ENCODE data around the gene ZNF532. TPM values are rescaled to one million over a fixed set of nuclear protein-coding genes. Genes with fewer than 3 reads are reported as not detected.

Gene ZNF532
- total RNA-seq, 3 donors from 2014 or later, result 55.5 to 71.7 (median 62.3) TPM

- Histone ChIP-seq H3K4me1 (no peaks in the 10 kb centered on the region), H3K27ac (peak overlapping the region; percentile 63 to 83), H3K9me3 (no peaks in the 10 kb centered on the region), H3K27me3 (no peaks in the 10 kb centered on the region), H3K4me3 (peak overlapping the region in 1 of 3 donors; percentile 28), H3K36me3 (no peaks in the 10 kb centered on the region)
- no peak for DNase-seq (ENCODE audit: low spot score in 2 of 2)
- intact Hi-C loops (cut with DNase I; ENCODE audit: low total_unique reads), result no loop called here
- TF ChIP-seq CTCF (IDR thresholded peaks at IDR 0.05) (no peak), POLR2A (IDR thresholded peaks at IDR 0.05) (no peak), POLR2AphosphoS5 (IDR thresholded peaks at IDR 0.05) (no peak)
These were observed 133.2 kb downstream of the ZNF532 start for GRCh38 chr18:58997811-58998337.

- Histone ChIP-seq H3K9me3 (no peaks in the 10 kb centered on the region), H3K4me3 (peak overlapping the region in 1 of 3 donors; percentile 46), H3K27ac (peak overlapping the region; percentile 63 to 83), H3K27me3 (no peaks in the 10 kb centered on the region), H3K4me1 (no peaks in the 10 kb centered on the region), H3K36me3 (no peaks in the 10 kb centered on the region)
- TF ChIP-seq POLR2A (IDR thresholded peaks at IDR 0.05) (no peak), CTCF (IDR thresholded peaks at IDR 0.05) (peak in 2 of 3 donors; percentile 13 to 21), POLR2AphosphoS5 (IDR thresholded peaks at IDR 0.05) (peak in 1 of 3 donors; percentile 24)
- intact Hi-C loops (cut with DNase I; ENCODE audit: low total_unique reads), result no loop called here
- DNase-seq (ENCODE audit: low spot score in 2 of 2), result peak in 1 of 2 donors; percentile 83
These were observed 133.9 kb downstream of the ZNF532 start for GRCh38 chr18:58998401-58999203.

GRCh38 chr18:59001166-59001565, 136.5 kb downstream of the ZNF532 start:
- Histone ChIP-seq H3K9me3 (no peaks in the 10 kb centered on the region), H3K4me3 (no peak overlapping the region), H3K27ac (no peak overlapping the region), H3K36me3 (no peaks in the 10 kb centered on the region), H3K27me3 (no peaks in the 10 kb centered on the region), H3K4me1 (no peaks in the 10 kb centered on the region)
- intact Hi-C loops (cut with DNase I; ENCODE audit: low total_unique reads), result no loop called here
- TF ChIP-seq POLR2A (IDR thresholded peaks at IDR 0.05) (no peak), POLR2AphosphoS5 (IDR thresholded peaks at IDR 0.05) (no peak), CTCF (IDR thresholded peaks at IDR 0.05) (no peak)
- no peak for DNase-seq (ENCODE audit: low spot score in 2 of 2)

- Histone ChIP-seq H3K9me3 (no peaks in the 10 kb centered on the region), H3K4me1 (no peaks in the 10 kb centered on the region), H3K36me3 (no peaks in the 10 kb centered on the region), H3K4me3 (no peak overlapping the region), H3K27me3 (no peaks in the 10 kb centered on the region), H3K27ac (no peak overlapping the region)
- DNase-seq (ENCODE audit: low spot score in 2 of 2), result no peak
- intact Hi-C loops (cut with DNase I; ENCODE audit: low total_unique reads), result no loop called here
- TF ChIP-seq CTCF (IDR thresholded peaks at IDR 0.05), result no peak
These were observed 137.0 kb downstream of the ZNF532 start for GRCh38 chr18:59001721-59002120.

- H3K36me3 ChIP-seq, result no peaks in the 10 kb centered on the region
- no peak overlapping the region for H3K4me3 ChIP-seq
- no peak for TF ChIP-seq POLR2A (IDR thresholded peaks at IDR 0.05)
- TF ChIP-seq CTCF (IDR thresholded peaks at IDR 0.05), result no peak
- TF ChIP-seq POLR2AphosphoS5 (IDR thresholded peaks at IDR 0.05), result no peak
- no peaks in the 10 kb centered on the region for H3K4me1 ChIP-seq
- H3K27me3 ChIP-seq, result no peaks in the 10 kb centered on the region
- intact Hi-C loops (cut with DNase I; ENCODE audit: low total_unique reads), result no loop called here
- DNase-seq (ENCODE audit: low spot score in 2 of 2), result no peak
- H3K27ac ChIP-seq, result no peak overlapping the region
- H3K9me3 ChIP-seq, result no peaks in the 10 kb centered on the region
These were observed 138.4 kb downstream of the ZNF532 start for GRCh38 chr18:59002974-59003594.
